ENCODE data around the gene NCBP1.

GRCh38 chr9:97682242-97682641, 48.6 kb downstream of the NCBP1 start:
- TF ChIP-seq CTCF (conservative IDR thresholded peaks at IDR 0.05; ENCODE audit: low read depth, low read length) (no peak), EZH2 (IDR thresholded peaks at IDR 0.05; ENCODE audit: low read length, unreplicated experiment) (no peak), EZH2phosphoT487 (IDR thresholded peaks at IDR 0.05; ENCODE audit: borderline replicate concordance, low read length) (no peak)

All from PC-3 (cell line).